GM21717 (cell line): Measurements from ENCODE around the gene GP5.

Source experiments
- ATAC-seq: cut with Tn5 transposase; IDR thresholded peaks from one replicate; pipeline ENCODE4 v1.9.1; 2021; ENCODE audit warnings: mild to moderate bottlenecking, moderate library complexity; ENCODE audit not compliant: unreplicated experiment

Gene GP5

DNA sequence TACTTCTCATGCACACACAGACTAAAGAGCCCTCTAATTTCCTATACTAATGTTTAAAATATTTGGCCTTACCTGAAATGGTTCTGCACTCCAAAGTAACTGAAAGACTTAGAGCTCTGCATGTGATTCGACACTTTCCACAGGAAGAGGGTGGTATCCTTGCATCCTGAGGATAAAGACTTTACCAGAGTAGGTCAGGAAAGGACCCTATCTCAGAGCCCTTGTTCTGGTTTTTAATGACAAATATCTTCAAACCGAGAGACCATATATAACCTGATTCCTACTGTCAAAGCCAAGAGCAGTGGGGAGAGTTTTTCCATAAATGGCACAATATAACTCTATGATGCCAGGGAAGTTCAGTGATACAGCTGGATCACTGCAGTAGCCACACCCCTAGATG lies at the start of gene GP5:
Gene GP5 (minus strand): TSS at position 101 of the 400 bp plus-strand sequence. CDS start 984 bp downstream, outside the sequence.
- ATAC-seq = no peak

DNA sequence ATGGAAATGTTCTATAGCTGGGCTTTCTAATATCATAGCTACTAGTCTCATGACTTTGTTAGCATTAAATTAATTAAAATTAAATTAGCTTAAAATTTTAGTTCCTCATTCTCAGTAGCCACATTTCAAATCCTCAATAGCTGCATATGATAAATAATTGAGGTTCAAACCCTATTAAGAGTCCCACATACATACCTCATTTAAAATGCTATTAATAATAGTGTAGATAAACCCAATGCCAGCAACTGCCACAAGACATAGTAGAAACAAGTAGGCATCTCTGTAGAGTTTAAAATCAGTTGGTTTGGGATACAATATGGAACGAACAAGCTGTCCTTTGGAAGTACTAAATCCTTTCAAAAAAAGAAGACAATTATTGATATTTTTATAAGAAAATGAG lies 48.6 kb upstream of the GP5 start:
- ATAC-seq = no peak

DNA sequence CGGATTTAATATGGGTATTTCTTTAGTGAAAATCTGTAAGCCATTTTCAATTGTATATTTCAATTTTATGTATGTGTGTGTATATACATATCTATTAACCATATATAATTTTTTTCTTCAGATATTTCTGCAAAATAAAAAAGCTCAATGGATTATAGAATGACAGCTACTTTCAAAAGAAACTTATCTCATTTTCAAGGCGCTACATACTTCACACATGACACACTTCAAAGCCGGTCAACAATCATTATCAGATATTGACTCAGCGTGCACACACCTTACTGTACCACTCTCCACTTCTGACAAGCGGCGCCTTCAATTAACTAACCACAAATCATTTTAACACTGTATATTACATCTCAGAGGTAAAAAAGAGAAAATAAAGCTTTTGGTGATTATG lies 48.1 kb upstream of the GP5 start:
- no peak for ATAC-seq

- no peak for ATAC-seq
These were observed 47.7 kb upstream of the GP5 start for GRCh38 chr3:194446754-194447153.

- ATAC-seq = no peak
These were observed 47.1 kb upstream of the GP5 start for GRCh38 chr3:194446172-194446571.

GRCh38 chr3:194443901-194444300 lies 44.8 kb upstream of the GP5 start:
- no peak for ATAC-seq

DNA sequence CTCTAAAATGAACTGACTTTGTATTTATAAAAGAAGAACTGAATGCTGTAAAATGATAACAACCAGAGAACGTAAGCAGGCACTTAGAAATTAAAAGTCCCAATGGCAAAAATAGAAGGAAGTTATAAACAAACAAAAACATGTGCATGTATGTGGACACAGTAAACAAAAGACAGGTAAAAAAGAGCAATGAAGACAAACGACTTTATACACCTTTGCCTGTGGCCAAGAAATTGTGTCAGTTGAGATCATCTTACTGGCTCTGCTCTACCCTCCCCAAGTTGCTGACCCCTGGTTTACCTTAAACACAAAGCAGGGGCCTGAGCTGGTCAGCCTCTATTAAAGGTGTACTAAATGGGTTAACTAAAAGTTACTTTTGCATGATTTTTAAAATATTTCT lies 41.7 kb upstream of the GP5 start:
- no peak for ATAC-seq

DNA sequence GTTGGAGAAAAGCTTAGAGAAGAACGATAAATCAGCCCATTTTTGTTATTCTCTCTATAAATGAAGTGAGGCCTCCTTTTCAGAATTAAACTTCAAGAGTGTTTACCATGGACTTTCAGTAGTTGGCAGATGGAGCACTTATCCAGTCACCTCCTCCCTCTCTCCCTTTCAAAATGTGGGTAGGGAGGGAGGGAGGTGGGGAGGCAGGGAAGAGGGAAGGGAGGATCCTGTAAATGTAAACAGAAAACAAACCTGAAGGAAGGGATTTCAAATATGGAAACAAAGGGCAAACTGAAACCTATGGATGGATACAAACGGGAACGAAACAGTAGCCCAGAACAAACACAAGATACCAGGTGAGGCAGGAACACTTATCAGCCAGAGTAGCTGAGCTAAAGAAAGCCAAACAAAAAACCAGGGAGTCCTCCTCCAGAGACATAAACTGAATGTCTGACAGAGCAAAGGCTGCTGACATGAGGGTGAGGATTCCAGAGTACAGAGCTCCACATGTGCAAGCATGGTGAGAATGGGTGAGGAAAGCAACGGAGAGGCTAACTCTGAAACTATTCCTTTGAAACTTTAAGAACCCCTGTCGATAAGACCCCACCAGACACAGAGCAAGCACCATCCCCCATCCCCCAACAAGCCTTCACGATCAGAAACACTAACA lies 41.0 kb upstream of the GP5 start:
- no peak for ATAC-seq

- no peak for ATAC-seq
These were observed 35.4 kb upstream of the GP5 start for GRCh38 chr3:194434503-194434902.

- no peak for ATAC-seq
These were observed 32.5 kb upstream of the GP5 start for GRCh38 chr3:194431554-194431953.

DNA sequence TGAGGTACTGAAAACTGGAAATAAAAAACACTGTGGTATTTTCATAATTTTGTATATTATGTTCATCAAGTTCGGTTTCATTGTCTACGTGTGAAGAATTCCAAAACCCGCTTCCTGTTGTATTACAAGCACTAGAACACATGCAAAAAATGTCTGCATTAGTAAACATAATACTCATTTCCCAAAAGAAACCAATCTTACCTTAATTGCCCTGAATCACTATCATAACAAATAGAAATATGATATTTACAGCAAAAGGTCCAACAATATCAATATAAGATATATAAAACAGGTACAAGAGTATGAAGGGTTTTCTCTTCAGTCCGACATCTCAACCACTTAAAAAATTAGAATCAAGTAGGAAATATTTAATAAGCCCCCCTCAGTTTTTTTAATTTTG lies 26.3 kb upstream of the GP5 start:
- no peak for ATAC-seq

DNA sequence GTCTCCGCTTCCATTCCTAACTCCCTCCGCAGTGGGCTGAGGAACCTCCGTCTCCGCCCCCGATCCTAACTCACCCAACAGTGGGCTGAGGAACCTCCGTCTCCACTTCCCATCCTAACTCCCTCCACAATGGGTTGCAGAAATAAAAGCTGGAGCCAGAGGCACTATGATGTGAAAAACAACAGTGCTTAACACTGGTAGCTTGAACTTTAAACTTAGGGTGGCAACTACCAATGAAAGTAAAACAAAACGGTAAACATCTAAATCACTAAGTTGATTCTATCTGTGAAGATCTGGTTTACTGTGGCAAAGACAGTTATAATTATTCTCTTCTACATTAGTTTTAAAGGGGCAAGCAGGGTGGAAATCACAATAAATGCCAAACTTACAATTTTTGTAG lies 25.9 kb upstream of the GP5 start:
- no peak for ATAC-seq

- ATAC-seq = no peak
These were observed 25.3 kb upstream of the GP5 start for GRCh38 chr3:194424373-194424772.

- no peak for ATAC-seq
These were observed 24.3 kb upstream of the GP5 start for GRCh38 chr3:194423317-194423716.

DNA sequence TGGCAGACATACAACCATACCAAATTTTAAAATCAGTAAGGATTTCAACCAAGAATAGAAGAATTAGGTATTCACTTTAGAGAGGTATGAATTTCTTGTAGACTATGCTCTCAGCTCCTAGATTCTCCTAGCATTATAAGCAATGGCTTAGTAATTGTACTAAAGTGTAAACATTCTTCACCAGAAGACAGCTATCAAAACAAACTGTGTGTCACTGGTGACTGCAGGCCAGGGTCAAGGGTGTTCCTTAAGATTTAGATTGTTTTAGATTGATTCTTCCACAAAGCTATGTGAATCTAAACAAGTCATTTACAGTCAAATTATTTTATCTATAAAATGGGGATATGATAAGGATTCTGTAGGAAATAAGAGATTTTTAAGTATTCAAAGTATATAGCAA lies 23.1 kb upstream of the GP5 start:
- no peak for ATAC-seq

DNA sequence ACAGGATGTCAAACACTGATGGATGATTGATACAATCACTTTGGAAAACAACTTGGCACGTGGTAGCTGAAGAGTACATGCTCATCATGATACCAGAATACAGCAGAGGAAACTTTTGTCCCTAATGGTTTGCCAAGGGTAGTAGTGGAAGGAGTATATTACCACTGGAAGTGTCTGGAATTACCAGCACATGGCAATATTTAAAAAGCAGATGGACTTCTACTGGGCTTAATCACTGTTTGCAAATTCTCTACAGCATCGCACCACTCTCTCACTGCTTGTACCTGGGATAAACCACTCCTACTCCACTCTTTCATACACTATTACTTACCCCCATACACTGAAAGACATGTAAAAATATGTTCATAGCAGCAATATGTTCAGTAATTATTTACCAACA lies 19.6 kb upstream of the GP5 start:
- ATAC-seq = no peak

GRCh38 chr3:194407423-194407822 lies 8.4 kb upstream of the GP5 start:
- ATAC-seq = no peak

- ATAC-seq = no peak
These were observed 6.7 kb upstream of the GP5 start for GRCh38 chr3:194405766-194406165.

- ATAC-seq = no peak
These were observed 5.5 kb upstream of the GP5 start for GRCh38 chr3:194404365-194405140.

GRCh38 chr3:194401868-194402329 lies 2.8 kb upstream of the GP5 start:
- no peak for ATAC-seq

- ATAC-seq = no peak
These were observed 2.3 kb upstream of the GP5 start for GRCh38 chr3:194401346-194401745.

DNA sequence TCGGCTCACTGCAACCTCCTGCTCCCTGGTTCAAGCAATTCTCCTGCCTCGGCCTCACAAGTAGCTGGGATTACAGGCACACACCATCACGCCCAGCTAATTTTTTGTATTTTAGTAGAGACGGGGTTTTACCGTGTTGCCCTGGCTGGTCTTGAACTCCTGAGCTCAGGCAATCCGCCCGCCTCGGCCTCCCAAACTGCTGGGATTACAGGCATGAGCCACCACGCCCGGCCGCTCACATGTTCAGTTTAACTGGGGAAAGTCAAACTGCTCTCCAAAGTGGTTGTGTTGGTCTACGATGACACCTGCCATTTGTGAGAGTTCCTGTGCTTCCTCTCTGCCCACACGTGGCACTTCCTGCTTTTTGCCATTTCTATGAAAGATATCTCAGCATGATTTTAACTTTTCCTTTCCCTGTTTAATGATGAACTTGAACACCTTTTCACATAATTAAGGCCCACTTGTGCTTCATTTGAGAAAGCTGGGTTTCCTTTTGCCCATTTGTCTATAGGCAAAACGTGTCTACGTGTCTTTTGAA lies 877 bp upstream of the GP5 start:
- no peak for ATAC-seq
